H1 (cell line): Measurements from ENCODE around the gene GPSM1. TPM values are rescaled to one million over a fixed set of nuclear protein-coding genes. Genes with fewer than 3 reads are reported as not detected.

Experiments
- BACH1 ChIP-seq: IDR thresholded peaks from 2 replicates; pipeline ENCODE4 v1.6.1; 2012; ENCODE audit warnings: low read length, improper control_type of control experiment
- CHD1 ChIP-seq: IDR thresholded peaks from 2 replicates; pipeline ENCODE4 v1.6.1; 2012; ENCODE audit warnings: low read depth, low read length, improper control_type of control experiment
- E2F6 ChIP-seq: IDR thresholded peaks from 2 replicates; pipeline ENCODE4 v1.6.1; 2012; ENCODE audit warnings: inconsistent platforms
- EZH2 ChIP-seq: fragments of 200-600 bp; sonication (generic); IDR thresholded peaks from 2 replicates; pipeline ENCODE4 v1.7.1; 2012; ENCODE audit warnings: low read depth, mild to moderate bottlenecking, moderate library complexity, low read length, inconsistent platforms; ENCODE audit not compliant: severe bottlenecking
- SIX5 ChIP-seq: IDR thresholded peaks from 2 replicates; pipeline ENCODE4 v1.6.1; 2011; ENCODE audit warnings: mild to moderate bottlenecking, low read depth, low read length
- polyA plus RNA-seq, 7 experiments: library from polyadenylated mRNA; depleted of rRNA in 3 of 7; stranded (reverse) in 5 of 7; unstranded in 2 of 7; fragments of >200 nt in 5 of 7; fragments of 200-250 nt in 2 of 7; gene quantifications; 1 replicate in 5 of 7; 2 replicates in 1 of 7; 4 replicates in 1 of 7; pipeline versions ENCODE4 v1.2.1 to v1.2.3, GENCODE V29; 2011 to 2013; ENCODE audit warnings: missing spikeins in 2 of 7, mixed read lengths in 2 of 7
- total RNA-seq: library from RNA; stranded (reverse); fragmentation: NEBNext Ultra II Directional; extraction: Animal tissue kit (Norgen Biotek cat#: 25700); gene quantifications from 2 replicates; pipeline ENCODE4 v1.2.1, GENCODE V29; 2021

Gene GPSM1
- total and polyA plus RNA-seq, 2 of the 8 experiments (the other 6 are each of a cell fraction or from before 2014, with no cell fraction given) = 12.8 to 18.0 TPM

- TF ChIP-seq EZH2 (no peak), CHD1 (no peak), SIX5 (no peak), E2F6 (no peak), BACH1 (no peak)
Measured at GRCh38 chr9:136293476-136294077, 33.8 kb upstream of the GPSM1 start (continued).
